GM19035 (cell line): ENCODE data around the gene POT1.

ENCODE experiments used
- ATAC-seq: cut with Tn5 transposase; IDR thresholded peaks from one replicate; pipeline ENCODE4 v1.9.1; 2021; ENCODE audit not compliant: unreplicated experiment

POT1 gene

DNA sequence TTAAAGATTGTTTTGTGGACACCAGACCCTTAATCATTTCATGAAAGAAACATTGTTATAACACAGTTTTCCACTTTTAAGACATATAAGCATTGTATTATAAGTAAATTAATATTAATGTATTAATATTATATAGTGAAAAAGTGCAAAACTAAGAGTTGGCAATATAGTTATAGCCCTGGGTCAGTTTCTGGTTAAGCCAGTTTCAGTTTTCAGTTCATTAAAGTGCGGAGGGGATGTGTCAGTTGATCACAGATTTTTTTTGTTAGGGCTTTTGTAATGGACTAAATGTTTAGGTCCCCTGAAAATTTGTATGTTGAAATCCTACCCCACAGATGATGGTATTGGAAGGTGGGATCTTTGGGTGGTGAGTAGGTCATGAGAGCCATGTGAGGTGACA is 118.3 kb downstream of the POT1 start:
- no peak for ATAC-seq

DNA sequence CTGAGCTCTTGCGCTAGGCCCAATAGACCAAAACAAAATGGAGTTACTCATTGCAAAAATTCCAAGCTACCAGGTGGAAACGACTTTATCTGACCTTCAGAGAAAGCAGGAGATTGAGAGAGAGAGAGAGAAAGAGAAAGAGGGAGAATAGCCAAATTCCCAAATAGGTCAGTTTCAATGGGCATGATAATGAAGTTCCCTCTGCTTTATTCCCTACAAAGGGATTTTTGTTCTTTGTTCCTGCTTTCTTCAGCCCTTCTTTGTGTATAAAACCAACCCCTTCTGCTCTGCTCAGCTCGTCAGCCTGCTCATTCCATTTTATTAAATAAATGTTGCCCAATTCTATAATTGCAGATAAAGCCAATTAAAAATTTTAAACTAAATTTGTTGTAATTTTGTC is 119.0 kb downstream of the POT1 start:
- no peak for ATAC-seq

DNA sequence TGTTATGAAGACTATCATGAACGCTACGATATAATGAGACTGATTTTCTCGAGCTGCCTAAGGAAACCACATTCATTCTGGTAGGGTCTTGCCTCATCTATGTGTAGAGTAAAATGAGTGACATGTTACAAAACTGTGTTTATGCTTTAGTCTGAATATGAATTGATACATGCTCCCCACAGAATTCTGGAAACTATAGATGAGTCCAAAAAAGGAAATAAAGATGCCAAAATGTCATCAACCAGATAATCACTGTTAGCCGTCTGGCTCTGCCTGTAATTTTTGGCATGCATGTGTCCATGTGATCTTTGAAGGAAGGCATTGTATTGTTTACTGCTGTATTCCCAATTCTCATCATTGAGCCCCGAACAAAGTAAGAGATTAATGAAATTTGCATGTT is 121.4 kb downstream of the POT1 start:
- no peak for ATAC-seq

DNA sequence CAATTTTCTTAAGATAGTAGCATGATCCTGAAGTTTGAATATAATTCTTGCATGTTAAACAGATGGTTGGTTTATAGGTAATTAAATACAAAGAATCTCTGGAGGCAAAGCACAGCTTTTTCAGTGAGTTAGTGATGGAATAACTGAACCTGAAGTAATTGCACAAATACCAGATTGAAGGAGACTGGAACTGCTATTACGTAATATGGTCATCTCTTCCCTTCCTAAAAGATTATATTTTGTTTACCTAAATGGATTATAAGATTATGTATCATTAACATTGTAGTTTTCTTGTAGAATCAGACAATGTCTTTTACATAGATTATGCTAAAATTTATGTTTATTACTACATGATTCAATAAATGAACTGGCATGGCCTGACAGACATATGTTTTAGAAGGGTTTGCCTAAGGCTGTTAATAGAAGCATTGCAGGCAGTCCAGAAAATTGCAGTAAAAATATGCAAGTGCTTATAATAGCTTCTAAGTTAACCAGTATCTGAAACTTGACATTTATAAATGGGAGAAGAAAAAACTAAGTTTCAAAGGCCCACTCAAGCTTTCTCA is 128.2 kb downstream of the POT1 start:
- ATAC-seq = no peak

DNA sequence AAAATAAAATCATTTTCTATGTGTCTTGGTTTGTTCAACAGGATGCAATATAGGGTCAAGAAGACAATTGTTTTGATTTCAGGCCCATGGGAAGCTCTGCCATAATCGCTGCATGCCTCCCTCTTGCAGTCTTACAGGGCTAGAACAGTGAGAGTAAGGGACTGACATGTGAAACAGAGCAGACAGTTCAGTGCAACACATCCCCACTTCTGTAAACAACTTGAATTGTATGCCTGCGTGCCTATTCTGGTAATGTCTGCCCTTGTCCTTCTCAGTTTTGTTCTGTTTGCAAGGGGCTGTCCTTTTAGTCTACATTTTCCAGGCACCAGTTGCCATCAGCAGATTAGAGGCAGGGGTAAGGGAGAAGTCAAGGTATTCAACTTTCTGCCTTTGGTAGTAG is 129.2 kb downstream of the POT1 start:
- no peak for ATAC-seq

DNA sequence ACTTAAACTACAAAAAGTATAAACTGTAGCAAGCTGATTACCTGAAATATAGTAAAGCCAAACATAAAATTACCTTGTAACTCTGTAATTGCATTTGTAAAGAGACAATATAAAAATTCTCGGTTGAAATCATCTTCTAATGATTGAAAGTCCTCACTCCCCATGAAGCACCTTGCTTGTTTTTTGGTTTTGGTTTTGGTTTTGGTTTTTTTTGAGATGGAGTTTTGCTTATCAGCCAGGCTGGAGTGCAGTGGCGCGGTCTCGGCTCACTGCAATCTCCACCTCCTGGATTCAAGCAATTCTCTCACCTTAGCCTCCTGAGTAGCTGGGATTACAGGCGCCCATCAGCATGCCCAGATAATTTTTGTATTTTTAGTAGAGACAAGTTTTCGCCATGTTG is 130.2 kb downstream of the POT1 start:
- no peak for ATAC-seq

DNA sequence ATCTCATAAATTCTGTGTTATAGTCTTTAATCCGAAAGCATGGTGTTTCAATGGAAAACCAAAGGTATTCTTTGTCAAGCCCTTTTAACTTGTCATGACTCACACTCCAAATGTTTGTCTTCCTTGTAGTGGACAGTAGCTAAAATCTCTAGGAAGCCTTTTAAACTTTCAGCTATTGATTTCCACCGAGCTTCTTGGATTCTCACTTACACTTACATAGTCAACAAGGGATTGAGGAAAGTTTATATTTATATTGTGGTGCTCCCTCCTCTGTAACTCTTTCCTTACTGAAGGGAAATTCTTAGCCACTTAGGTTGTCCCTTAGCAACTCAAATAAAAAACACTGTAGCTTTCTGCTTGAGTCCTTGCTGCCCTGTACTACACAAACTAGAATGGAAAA is 132.9 kb downstream of the POT1 start:
- ATAC-seq = no peak

DNA sequence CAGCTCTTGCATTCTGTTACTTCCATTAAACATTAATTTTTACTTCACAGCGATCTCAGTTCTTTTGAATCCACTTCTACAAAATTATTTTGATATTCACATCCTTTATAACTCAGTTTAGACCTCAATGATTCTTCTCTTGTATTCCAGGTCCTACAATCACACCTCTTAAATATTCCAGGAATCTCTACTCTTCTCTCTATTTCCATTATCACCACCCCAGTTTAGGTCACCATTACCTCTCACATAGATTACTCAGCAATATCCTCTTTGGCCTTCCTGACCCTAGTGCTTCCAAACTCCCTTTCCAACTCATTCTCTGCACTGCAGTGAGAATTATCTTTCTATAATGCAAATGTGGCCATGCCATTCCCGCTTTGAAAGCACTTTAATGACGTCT is 136.9 kb downstream of the POT1 start:
- no peak for ATAC-seq

DNA sequence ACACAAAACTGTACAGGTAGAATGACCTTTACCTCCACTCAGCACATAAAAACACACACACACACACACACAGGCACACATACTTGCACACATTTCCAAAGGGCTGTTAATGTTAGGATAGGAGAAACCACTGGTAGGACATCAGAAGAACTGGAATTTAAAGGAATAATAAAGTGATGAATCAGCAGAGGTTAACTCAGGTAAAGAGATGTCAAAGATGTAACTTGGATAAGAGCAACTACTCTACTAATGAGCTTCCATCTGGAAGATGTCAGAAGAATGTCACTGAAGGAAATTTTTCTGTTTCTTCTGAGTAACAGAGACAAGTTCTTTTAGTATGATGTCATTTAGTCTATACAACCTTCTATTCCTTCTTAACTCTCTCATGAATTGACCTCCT is 137.6 kb downstream of the POT1 start:
- ATAC-seq = no peak

DNA sequence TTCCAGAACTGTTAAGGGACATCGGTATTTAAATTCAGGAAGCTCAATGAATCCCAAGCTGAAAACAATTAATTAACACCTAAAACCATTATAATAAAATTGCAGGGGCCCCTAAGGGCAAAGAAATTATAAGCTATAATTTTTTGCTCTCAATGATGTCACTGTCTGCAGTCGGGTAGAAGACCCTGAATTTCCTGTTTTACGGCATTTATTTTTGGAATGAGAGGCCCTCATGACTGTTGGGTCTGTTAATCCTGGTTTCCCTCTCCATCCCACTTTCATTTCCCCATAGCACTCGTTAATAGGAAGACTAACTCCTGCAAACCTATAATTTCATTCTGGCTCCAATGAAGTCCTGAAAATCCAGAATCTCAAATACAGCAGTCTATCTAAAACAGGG is 138.2 kb downstream of the POT1 start:
- no peak for ATAC-seq

DNA sequence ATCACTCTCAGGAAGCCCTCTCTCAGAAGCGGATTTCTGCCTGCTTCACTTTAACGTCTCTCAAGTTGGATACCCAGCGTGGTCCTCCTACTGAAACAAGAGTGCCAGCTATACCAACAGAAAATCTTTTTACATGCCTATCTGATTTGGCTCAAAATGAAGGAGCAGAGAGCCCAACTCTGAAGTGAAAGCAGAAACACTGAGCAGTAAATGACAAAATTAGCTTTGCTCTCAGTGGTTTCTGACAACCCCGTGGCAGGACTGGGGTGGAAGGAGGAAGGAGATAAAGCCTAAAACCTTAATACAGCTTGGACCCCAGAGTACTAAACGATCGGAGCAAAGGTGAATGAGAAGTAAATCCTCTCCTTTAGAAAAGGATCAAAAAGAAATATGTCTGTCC is 139.0 kb downstream of the POT1 start:
- ATAC-seq = no peak

DNA sequence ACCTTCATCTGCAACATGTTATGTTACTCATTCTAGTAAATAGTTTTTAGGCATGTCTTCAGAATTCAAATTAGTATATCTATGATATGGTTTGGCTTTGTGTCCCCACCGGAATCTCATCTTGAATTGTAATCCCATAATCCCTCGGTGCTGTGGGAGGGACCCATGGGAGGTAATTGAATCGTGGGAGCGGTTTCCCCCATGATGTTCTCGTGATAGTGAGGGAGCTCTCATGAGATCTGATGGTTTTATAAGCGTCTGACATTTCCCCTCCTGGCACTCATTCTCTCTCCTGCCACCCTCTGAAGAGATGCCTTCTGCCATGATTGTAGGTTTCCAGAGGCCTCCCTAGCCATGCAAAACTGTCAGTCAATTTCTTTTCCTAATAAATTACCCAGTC is 143.6 kb downstream of the POT1 start:
- ATAC-seq = no peak

DNA sequence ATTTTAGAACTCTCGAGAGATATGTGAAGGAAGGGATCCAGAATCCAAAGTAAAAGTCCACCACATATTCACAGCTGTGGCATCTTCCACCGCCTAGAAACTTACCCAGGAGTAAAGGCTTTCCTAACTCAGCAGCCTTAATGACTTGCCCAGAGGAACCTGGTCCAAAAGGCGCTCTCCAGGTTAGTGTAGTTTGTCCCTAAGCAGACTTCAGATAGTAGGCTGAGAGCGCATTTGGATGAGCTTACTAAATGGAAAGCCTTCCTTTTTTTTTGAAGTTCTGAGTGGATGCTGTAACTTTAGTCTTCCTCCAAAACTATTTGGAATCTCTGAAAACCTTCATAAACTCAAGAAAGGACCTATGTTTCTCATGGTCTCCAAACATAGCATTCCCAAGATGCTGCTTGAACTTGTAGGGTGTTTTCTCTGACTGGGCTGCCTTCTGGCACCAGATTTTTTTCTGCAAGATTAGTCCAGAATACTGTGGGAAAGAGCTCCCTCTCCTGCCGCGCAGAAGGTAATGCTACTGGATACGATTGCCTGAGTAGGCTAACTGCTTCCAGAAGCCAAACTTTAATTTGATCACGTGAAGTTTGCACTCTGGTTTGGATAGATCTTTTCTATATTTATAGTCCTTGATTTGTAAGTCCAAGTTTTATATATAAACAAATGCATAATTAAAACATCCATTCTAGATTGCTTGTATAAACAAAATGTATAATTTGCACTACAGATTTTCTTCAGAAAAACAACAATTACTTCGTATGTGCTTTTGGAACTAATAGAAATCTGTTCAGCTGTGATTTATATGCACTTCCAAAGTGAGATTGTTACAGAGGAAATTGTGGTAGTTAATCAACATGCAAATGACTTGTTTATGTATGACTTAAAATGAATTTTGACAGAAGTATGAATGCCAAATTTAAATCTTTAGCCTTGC is 144.5 kb downstream of the POT1 start:
- ATAC-seq = peak; percentile 87

DNA sequence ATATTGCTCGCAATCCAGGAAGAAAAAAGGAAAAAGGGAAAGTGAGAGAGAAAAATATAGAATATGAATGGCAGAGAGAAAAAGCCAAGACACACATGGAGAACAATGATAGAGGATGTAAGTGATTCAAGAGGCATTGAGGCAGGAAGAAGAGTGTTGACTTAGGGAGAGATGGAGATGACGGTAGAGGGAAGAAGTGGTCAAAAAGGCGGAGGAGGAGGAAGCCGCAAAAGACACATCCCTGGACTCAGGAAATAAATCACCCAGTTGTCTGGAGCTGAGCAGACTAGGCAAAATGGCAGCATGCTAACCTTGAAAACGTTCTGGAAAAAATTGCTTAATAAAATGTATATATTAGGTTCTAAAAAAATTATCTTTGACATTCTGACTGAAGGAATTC is 146.4 kb downstream of the POT1 start:
- ATAC-seq = no peak

DNA sequence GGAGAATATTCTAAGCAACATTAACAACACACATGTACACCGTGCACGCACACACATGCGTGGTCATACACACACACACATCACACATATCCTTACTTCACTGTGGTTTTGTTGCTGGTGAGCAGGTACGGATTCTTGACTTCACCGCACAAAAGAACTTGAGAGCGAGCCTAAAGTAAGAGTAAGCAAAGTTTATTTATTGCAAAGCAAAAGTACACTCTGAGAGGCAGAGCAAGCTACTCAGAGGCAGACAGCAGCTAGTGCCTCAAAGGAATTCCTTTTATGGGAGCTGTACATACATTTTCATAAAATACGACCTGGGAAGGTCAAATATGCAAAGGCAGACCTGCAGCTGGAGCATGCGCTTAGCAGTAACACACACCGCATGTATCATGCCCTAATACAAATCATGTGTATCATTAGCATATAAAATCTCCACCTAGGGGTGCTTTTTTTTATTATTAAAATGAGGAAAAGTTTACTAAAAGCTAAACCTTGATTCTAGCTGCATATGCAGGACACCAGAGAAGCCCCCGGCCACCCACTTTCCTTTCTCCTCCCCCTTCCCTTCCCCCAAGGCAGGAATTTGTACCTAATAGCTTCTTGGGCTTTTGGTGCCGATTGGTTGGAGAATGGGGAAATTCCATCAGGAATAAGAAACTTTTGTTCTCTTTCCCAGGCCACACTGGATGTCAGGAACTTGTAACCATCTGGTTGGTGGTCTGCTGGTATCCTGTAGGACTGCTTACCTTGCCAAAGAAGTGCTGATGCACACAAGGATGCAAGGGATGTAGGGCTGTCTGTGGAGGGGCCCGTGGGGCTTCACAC is 147.5 kb downstream of the POT1 start:
- no peak for ATAC-seq

DNA sequence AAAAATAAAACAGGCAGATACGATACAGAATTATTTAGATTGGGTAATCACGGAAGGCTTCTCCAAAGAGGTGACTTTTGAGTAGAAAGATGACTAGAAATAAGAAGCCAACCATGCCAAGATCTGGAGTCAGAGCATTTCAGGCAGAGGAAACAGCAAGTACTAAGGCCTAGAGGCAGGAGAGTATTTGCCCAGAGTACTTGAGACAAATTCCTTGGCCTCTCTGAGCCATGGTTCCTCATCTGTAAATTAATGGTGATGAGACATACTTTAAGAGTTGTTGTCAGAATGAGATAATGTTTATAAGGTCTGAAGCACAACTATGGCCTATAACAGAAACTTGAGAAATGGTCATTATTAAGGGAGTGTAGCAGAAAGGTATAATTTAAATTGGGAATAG is 148.2 kb downstream of the POT1 start:
- ATAC-seq = no peak

DNA sequence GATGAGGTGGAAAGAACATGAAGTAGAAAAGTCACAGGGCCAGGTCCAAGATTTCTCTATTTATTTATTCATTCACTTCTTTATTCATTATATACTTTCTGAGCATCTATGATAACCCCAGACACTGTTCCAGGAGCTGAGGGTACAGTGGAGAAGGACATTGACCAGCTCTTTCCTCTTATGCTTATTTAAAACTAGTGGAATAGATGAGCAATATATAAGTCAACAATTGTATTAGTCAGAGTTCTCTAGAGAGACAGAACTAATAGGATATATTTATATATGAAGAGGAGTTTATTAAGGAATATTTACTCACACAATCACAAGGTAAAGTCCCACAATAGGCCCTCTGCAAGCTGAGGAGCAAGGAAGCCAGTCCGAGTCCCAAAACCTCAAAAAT is 149.0 kb downstream of the POT1 start:
- no peak for ATAC-seq

DNA sequence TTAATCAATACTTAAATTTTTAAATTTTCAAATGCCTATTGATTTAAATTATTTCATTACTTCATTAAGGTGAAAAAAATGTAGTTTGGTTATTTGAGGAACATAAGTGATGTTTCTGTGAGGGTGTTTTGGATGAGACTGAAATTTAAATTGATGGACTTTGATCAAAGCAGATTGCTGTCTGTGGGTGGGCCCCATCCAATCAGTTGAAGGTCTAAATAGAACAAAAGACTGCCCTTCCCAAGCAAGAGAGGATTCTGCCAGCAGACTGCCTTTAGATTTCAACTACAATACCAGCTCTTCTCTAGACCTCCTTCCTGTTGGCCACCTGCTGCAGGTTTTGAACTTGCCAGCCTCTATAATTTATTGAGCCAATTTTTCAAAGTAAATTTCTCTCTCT is 149.6 kb downstream of the POT1 start:
- no peak for ATAC-seq

DNA sequence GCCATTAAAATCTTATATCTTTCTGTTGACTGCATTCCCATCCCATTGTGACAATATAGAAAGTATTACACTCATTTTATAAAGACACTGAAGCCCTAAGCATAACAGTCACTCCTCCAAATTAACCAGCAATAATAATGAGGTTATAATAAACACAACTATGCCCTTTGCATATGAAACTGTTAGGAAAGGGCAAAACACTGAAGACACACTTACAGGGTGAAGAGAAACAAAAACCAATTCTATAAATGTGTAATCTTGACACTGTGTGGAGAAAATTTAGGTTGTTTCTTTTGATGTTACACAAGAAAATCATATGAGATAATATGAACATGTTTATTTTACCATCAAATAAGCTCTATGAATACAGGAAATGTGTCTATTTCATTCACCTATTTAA is 150.0 kb downstream of the POT1 start:
- no peak for ATAC-seq

DNA sequence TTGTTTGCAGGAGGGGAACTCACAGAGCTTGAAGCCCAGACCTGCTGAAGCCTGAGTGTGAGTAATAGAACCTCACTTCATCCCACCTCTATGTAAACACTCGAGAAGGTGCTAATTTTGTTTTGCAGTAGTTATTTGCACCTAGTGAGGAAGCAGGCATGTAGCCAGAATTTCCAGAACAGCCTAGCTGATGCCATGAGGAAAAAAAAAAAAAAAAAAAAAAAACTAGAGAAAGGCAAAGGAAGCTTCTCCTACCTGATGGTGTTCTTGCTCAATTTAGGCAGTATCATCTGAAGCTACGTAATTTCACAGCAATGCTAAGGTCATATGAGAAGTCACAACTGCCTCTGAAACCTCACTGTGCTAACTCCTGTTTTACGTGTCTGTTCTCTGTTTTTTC is 150.4 kb downstream of the POT1 start:
- no peak for ATAC-seq

DNA sequence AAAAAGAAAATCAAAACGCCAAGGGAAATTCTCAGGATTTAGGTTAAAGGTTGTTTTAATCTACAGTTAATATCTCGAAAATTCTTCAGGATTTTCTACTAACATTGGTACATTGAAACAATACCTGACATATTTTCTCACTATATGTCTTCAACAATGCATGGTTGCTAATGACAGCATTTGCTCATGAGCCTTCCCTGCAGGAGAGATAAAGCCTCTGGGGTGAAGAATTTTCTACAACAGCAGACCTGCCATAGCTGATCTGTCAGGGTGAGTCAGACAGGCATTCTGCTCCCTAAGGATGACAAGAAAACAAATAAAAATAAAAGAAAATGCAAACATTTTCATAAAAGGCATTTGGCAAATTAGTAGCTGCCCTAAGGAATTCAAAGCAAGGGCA is 152.4 kb downstream of the POT1 start:
- no peak for ATAC-seq

DNA sequence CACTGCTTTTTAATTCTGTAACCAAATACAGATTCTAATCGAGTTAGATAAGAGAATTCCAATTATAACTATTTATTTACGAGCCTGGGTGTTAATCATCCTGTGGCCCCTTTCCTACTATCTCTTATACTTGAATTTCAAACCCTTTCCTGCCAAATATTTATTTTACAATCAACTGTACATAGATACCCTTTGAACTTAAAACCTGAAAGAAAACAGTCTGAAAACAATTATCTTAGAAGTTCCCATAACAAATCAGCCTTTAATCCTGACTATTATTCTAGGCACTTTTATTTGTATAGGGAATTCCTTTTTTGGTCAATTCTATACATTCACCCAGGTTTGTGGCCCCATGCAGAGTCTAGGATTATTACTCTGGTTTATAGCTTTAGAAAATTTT is 153.5 kb downstream of the POT1 start:
- ATAC-seq = no peak
